ENCODE measurements around the gene NLRP3. TPM values are rescaled to one million over a fixed set of nuclear protein-coding genes. Genes with fewer than 3 reads are reported as not detected.
A peak's percentile ranks its signal among the peaks of the same experiment; 100 is the strongest.

The NLRP3 gene
- total RNA-seq, 3 donors from 2014 or later: 0.55 to 1.5 (median 0.89) TPM

- Histone ChIP-seq H3K36me3 (ENCODE audit: low read depth) (no peaks in the 10 kb centered on the region), H3K4me1 (ENCODE audit: low read depth) (peaks cover 8% of the 10 kb centered on the region), H3K9me3 (no peaks in the 10 kb centered on the region), H3K4me3 (no peak overlapping the region)
- peak in 2 of 3 donors; percentile 44 to 47 for DNase-seq
- TF ChIP-seq CTCF (IDR thresholded peaks at IDR 0.05): no peak
- peak; percentile 99 for ATAC-seq
- intact Hi-C loops (cut with DNase I, micrococcal nuclease): no loop called here
These were observed 14.5 kb upstream of the NLRP3 start for GRCh38 chr1:247401310-247402119.

GRCh38 chr1:247402120-247402675 is 13.8 kb upstream of the NLRP3 start:
- Histone ChIP-seq H3K36me3 (ENCODE audit: low read depth) (no peaks in the 10 kb centered on the region), H3K4me1 (ENCODE audit: low read depth) (peaks cover 8% of the 10 kb centered on the region), H3K4me3 (no peak overlapping the region), H3K9me3 (no peaks in the 10 kb centered on the region)
- DNase-seq: no peak
- no peak for TF ChIP-seq CTCF (IDR thresholded peaks at IDR 0.05)
- intact Hi-C loops (cut with DNase I, micrococcal nuclease): no loop called here
- ATAC-seq: peak; percentile 45

- no peak overlapping the region for H3K4me3 ChIP-seq
- intact Hi-C loops (cut with DNase I, micrococcal nuclease): no loop called here
- H3K4me1 ChIP-seq (ENCODE audit: low read depth): peaks cover 2% of the 10 kb centered on the region
- ATAC-seq: no peak
- H3K9me3 ChIP-seq: no peaks in the 10 kb centered on the region
- DNase-seq: no peak
- no peaks in the 10 kb centered on the region for H3K36me3 ChIP-seq (ENCODE audit: low read depth)
- TF ChIP-seq CTCF (IDR thresholded peaks at IDR 0.05): no peak
These were observed 9.8 kb upstream of the NLRP3 start for GRCh38 chr1:247406014-247406656.

- Histone ChIP-seq H3K4me3 (no peak overlapping the region), H3K4me1 (ENCODE audit: low read depth) (no peaks in the 10 kb centered on the region), H3K36me3 (ENCODE audit: low read depth) (no peaks in the 10 kb centered on the region), H3K9me3 (no peaks in the 10 kb centered on the region)
- intact Hi-C loops (cut with DNase I, micrococcal nuclease): no loop called here
- TF ChIP-seq CTCF (IDR thresholded peaks at IDR 0.05): no peak
- DNase-seq (peak; percentile 23 to 76 (median 34)), ATAC-seq (peak; percentile 76)
These were observed 8.8 kb upstream of the NLRP3 start for GRCh38 chr1:247407180-247407616.

GRCh38 chr1:247408100-247408499 is 7.9 kb upstream of the NLRP3 start:
- ATAC-seq: peak; percentile 41
- no peaks in the 10 kb centered on the region for H3K4me1 ChIP-seq (ENCODE audit: low read depth)
- no peaks in the 10 kb centered on the region for H3K36me3 ChIP-seq (ENCODE audit: low read depth)
- H3K9me3 ChIP-seq: no peaks in the 10 kb centered on the region
- DNase-seq: no peak
- no peak overlapping the region for H3K4me3 ChIP-seq
- intact Hi-C loops (cut with DNase I, micrococcal nuclease): no loop called here
- TF ChIP-seq CTCF (IDR thresholded peaks at IDR 0.05): no peak
